GM21367 (cell line): ENCODE results near the gene MC5R.

Source experiments
- ATAC-seq: cut with Tn5 transposase; IDR thresholded peaks from one replicate; pipeline ENCODE4 v1.9.1; 2021; ENCODE audit not compliant: unreplicated experiment

MC5R gene

GRCh38 chr18:13823707-13824395 lies at the start of gene MC5R:
TSS of gene MC5R (plus strand) at chr18:13824149. CDS start at chr18:13825766, 1,617 bp downstream.
- peak; percentile 80 for ATAC-seq

GRCh38 chr18:13775058-13775457 lies 48.9 kb upstream of the MC5R start:
- no peak for ATAC-seq

DNA sequence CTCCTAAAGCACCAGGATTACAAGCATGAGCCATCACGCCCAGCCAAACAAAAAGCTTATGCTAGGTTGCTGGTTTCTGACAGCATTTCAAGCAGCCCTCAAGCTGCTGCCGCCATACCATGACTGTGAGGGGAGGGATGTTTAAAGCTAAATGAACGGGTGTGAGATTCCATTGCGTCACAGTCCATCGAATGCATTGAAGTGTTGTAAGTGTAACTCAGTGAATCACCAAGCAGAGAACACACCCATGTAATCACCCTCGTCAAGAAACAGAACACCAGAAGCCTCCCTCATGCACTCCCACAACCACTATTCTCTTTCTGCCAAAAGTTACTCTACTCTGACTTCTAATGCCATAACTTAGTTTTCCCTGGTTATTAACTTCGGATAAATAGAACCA lies 32.8 kb upstream of the MC5R start:
- no peak for ATAC-seq

DNA sequence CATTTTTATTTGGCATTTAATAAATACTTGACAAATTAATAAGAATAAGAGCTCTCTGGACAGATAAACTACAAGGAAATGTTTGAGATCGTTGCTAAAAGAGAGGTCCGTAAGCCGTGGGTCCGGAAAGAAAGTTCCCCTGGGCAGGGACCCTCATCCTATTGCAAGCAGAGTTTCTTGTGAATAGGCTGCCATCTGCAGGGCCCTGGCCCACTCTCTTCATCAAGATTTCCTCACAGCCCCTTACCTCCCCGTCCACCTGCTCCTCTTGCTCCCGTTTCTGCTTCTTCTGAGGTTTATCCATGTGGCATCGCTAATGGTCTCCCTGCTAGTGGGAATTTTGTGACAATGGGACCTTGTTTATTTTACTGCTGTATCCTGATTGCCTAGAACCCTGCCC lies 30.1 kb upstream of the MC5R start:
- ATAC-seq, result no peak

DNA sequence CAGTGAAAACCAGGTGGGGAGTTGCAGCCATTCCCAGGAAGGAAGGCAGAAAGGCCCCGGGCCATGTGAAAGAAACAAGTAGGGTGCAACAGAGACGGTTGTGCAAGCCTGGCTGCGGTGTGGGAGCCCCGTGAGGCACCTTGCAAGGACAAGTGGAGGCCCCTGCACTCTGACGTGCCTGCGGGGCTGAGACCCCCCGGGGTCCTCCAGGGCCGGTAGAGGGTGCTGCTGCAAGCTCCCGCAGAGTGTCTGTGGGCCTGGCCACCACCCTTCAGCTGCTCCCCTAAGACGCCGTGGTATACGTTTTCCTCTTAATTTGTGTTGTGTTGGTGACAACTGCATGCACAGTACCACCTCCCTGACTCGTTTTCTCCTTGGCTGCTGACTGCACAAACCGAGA lies 27.4 kb upstream of the MC5R start:
- ATAC-seq, result no peak

DNA sequence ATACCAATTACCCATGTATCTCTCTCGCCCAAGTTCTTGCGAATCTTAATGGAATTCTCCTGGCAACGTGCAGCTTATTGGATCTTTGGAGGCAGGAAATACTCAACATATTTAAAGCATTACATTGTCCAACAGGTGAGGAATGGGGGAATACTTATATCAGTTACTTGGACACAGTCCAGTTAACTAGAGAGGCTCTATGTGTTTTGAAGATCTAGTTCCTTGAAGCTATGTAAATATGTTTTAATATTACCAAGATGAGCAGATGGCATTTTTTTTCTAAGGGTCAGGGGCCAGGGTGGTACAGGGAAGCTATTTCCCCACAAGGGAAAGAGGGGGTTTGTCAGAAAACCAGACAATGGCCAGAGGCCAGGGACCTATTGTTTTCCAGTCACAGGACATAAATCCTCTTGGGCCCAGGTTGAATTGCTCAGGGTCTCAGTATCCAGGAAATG lies 26.8 kb upstream of the MC5R start:
- no peak for ATAC-seq

DNA sequence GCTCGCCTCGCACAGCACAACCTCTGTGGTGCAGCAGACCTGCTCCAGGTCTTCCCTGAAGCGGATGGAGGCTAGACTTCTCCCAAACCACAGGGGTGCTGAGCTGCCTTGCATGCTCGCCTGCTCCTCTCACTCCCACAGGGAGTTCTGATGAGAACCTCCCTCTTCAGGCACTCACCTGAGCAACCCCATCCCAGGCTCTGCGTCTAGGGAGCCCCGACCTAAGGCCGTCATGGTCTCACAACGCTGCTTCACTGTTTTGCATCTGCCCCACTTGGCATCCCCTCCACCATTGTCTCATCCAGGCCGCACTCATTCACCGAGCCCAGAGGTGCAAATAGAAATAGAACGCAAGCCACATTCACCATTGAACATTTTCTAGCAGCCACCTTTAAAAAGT lies 24.6 kb upstream of the MC5R start:
- ATAC-seq, result no peak

- no peak for ATAC-seq
Observed at GRCh38 chr18:13800505-13801259, 23.3 kb upstream of the MC5R start.

- ATAC-seq, result no peak
Observed at GRCh38 chr18:13801260-13801601, 22.7 kb upstream of the MC5R start.

DNA sequence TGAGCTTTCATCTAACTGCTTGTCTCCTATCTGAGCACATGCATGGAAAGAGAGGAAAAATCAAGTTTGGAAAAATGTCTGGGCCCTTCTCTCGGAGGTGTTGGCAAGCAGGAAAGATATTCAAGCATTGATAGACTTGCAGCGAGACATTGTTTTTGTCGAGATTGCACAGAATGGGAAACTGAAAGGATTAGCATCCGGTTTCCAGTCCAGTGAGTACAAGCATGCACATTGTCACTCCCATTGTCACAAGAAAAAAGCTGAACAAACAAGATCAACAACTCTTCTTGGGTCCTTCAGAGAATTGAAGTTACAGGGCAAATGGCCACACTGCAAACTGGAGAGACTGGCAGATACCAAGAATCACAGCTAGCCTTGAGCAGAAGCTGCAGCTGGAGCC lies 19.6 kb upstream of the MC5R start:
- no peak for ATAC-seq

- ATAC-seq, result no peak
Observed at GRCh38 chr18:13808294-13809042, 15.5 kb upstream of the MC5R start.

DNA sequence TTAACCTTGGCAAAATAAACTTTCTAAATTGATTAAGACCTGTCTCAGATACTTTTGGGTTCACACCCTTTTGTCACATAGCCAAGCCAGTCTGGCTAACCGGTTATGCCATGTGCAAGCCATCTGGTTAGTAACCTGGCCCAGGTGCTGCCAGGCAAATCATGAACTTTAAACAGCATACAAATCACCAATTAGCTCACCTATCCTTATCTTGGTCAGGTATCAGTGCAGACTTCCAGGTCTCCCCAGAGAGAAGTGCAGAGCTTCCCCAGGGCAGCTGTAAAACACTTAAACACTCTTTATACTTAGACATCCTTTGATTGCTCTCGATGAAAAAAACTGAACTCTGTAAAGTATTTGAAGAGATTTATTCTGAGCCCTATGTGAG lies 14.9 kb upstream of the MC5R start:
- ATAC-seq, result no peak

DNA sequence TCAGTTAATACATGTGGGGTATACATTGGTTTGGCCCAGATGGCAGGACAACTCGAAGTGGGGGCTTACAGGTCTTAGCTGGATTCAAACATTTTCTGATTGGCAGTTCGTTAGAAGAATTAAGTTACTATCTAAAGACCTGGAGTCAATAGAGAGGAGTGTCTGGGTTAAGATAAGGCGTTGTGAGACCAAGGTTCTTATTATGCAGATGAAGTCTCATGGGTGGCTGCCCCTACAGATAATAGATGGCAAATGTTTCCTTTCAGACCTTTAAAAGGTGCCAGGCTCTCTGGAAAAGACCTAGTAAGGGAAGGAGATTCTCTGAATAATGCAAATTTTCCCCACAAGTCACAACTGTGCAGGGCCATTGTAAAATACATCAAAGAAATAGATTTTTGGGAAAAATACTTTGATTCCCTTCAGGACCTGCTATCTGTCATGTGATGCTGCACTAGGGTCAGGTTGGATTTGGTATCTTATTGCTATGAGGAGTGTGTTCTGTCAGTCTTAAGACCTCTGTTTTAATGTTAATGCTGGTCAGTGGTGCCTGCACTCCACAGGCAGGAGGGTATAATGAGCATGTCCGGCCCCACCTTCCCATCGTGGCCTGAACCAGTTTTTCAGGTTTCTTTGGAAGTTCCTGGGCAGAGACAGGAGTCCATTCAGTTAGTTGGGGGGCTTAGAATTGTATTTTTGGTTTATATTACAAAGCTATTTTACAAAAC lies 14.3 kb upstream of the MC5R start:
- no peak for ATAC-seq

GRCh38 chr18:13810950-13811485 lies 12.9 kb upstream of the MC5R start:
- no peak for ATAC-seq

DNA sequence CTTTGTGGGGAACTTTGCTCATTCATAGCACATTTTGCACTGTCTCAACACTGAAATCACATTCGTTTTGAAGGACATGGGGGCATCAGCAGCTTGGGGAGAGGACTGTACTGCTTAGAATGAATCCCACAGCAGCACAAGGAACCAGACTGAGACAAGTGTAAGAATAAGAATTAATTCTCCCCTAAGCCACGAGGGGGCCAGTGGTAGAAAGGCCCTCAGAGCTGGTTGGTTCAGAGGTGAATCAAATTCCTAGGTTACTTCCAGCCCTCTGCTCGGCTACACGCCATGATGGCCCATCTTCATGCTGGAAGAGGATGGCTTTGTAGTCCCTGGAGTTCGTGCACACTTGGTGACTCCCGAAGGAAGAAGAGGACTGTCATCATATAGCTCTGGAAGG lies 12.0 kb upstream of the MC5R start:
- ATAC-seq, result no peak

DNA sequence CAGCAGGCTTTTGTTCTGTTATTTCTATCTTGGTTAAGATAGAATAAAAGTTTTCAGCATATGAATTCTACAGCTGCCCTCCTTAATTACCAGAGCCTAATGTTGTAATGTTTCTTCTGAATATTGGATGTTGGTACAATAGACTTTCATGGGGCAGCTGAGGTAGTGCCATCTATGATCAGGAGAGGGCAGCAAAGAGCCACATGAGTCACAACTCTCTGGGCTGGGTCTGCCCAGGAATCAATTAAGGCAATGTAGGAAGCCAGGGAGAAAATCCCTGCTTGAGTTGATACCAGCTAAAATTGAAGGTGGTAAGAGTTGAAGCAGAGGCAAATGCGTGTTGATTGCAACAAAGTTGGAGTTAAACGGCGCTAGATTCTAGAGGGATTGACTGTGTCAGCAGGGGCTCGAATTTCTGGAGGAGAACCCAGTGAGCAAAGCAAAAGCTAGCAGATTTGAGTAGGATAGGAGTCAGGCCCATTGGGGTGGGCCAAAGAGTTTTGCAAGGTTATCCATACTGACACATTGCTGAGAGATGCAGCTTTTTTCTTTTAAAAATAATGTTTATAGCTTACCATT lies 10.6 kb upstream of the MC5R start:
- ATAC-seq, result peak; percentile 78

GRCh38 chr18:13826209-13826608 lies 2.3 kb downstream of the MC5R start:
- ATAC-seq, result no peak

DNA sequence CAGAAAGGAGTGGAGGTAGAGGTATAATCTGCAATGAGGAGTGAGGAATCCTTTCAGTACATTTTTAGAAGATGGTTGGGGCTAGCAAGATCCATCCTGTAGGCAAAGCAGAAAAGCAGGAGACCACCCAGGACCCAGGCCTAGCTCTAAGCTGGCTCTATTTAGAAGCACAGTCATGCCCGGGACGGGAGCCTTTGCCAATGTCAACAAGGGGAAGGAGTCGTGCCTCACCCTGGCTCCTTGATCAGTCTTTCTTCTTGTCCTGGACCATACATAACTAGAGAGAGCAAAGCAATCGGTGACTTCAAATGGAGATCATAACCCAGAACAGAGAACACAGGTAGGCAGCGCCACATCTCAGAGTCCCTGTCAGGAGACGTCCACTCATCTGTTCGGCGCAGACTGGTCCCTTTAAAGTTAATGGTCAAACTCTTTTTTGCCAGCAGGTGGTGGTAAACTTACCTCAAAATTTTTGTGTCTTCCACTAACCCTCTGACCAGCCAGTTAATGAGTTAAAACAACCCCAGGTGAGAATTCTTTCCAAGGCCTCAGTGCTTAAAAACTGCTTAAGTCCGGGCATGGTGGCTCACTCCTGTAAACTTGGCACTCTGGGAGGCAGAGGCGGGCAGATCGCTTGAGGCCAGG lies 8.0 kb downstream of the MC5R start:
- no peak for ATAC-seq

DNA sequence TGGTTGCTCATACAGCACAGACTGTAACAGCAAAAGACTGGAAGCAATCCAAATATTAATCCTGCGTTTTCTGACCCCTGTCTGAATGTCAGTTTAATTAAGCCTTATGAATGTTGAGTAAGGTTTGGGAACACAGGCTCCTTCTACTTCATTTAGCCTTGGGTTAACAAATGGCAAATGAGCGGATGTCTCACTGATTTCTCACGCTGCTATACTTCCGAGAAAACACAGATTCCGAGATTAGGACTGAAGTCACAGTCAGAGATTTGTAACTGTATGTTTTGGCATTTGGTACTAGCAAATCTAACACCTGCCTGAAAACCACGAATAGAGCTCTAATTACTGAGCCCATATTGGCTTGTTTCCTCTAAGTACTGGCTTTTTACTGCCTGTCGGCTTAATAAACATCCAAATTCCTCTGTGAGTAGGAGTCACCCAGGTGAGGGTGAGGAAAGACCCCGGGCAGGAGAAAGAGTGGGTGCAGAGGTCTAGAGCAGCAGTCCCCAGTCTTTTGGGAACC lies 10.6 kb downstream of the MC5R start:
- no peak for ATAC-seq

DNA sequence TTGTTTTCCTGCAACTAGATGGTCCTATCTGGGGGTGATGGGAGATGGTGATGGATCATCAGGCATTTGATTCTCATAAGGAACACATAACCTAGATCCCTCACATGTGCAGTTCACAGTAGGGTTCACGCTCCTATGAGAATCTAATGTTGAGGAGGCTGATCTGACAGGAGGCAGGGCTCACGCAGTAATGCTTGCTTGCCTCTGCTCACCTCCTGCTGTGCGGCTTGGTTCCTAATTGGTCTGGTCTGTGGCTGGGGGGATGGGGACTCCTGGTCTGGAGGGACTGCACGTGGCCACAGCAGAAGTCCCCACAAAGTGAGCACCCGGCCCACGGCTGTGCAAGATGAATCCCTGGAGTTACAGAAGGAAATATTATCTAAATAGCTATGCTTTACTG lies 11.3 kb downstream of the MC5R start:
- no peak for ATAC-seq
